DOHH2 (cell line): ENCODE data around the gene ANKS3.

ENCODE experiments used
- H3F3A ChIP-seq: fragments of 200-600 bp; sonication (generic), shearing (Covaris generic); 2 replicates; pipeline ENCODE4 v1.6.0; 2016; ENCODE audit warnings: antibody characterized with exemption, mild to moderate bottlenecking; ENCODE audit not compliant: control insufficient read depth, insufficient read depth
- H3K27ac ChIP-seq: fragments of 200-600 bp; sonication (generic); 2 replicates; pipeline ENCODE4 v1.5.1; 2014; ENCODE audit warnings: low read depth, mild to moderate bottlenecking, low read length, moderate library complexity
- H3K27me3 ChIP-seq: fragments of 200-600 bp; sonication (generic); 2 replicates; pipeline ENCODE4 v1.6.1; 2014; ENCODE audit warnings: mild to moderate bottlenecking, low read length, mixed read lengths; ENCODE audit not compliant: control insufficient read depth
- H3K36me3 ChIP-seq: fragments of 200-600 bp; sonication (generic); 2 replicates; pipeline ENCODE4 v1.6.1; 2014; ENCODE audit warnings: mild to moderate bottlenecking, low read length, moderate library complexity, mixed read lengths; ENCODE audit not compliant: control insufficient read depth
- H3K4me1 ChIP-seq: fragments of 200-600 bp; sonication (generic); 2 replicates; pipeline ENCODE4 v1.6.1; 2014; ENCODE audit warnings: mild to moderate bottlenecking, low read length, mixed read lengths; ENCODE audit not compliant: control insufficient read depth
- H3K4me2 ChIP-seq: fragments of 200-600 bp; sonication (generic); 2 replicates; pipeline ENCODE4 v1.6.0; 2014; ENCODE audit warnings: mild to moderate bottlenecking, low read length, moderate library complexity
- H3K4me3 ChIP-seq: fragments of 200-600 bp; sonication (generic); 2 replicates; pipeline ENCODE4 v1.5.1; 2014; ENCODE audit warnings: mild to moderate bottlenecking, low read length, mixed read lengths
- H3K79me2 ChIP-seq: fragments of 200-600 bp; sonication (generic); 2 replicates; pipeline ENCODE4 v1.6.1; 2014; ENCODE audit warnings: mild to moderate bottlenecking, low read length, mixed read lengths; ENCODE audit not compliant: control insufficient read depth
- H3K9me2 ChIP-seq: fragments of 200-600 bp; sonication (generic); replicated peaks from 2 replicates; pipeline ENCODE4 v1.6.1; 2014; ENCODE audit warnings: mild to moderate bottlenecking, low read length, mixed read lengths; ENCODE audit not compliant: control insufficient read depth
- H3K9me3 ChIP-seq: fragments of 200-600 bp; sonication (generic); 2 replicates; pipeline ENCODE4 v1.6.1; 2014; ENCODE audit warnings: antibody characterized with exemption, low read length, mixed read lengths; ENCODE audit not compliant: control insufficient read depth, insufficient read depth
- H4K20me1 ChIP-seq: fragments of 200-600 bp; sonication (generic); 2 replicates; pipeline ENCODE4 v1.6.0; 2014; ENCODE audit warnings: low read depth, mild to moderate bottlenecking, antibody characterized with exemption, low read length, moderate library complexity; ENCODE audit not compliant: control insufficient read depth, insufficient read depth
- CTCF ChIP-seq: fragments of 200-600 bp; sonication (generic); IDR thresholded peaks from one replicate; pipeline ENCODE4 v1.5.1; 2014; ENCODE audit warnings: antibody characterized with exemption, mild to moderate bottlenecking, low read depth, low read length; ENCODE audit not compliant: poor library complexity, severe bottlenecking
- EZH2phosphoT487 ChIP-seq: fragments of 200-600 bp; sonication (generic); IDR thresholded peaks from 2 replicates; pipeline ENCODE4 v1.6.1; 2017; ENCODE audit warnings: borderline replicate concordance, mild to moderate bottlenecking, antibody characterized with exemption, low read length, moderate library complexity, mixed read lengths

Gene ANKS3

GRCh38 chr16:4709481-4709880 is 24.6 kb downstream of the ANKS3 start:
- Histone ChIP-seq H3K27me3 (no peaks in the 10 kb centered on the region), H3K79me2 (no peaks in the 10 kb centered on the region), H3K4me2 (no peak overlapping the region), H3K9me2 (no peaks in the 10 kb centered on the region), H3K4me3 (no peak overlapping the region), H3K27ac (no peak overlapping the region), H4K20me1 (no peaks in the 10 kb centered on the region), H3K9me3 (no peaks in the 10 kb centered on the region), H3F3A (no peaks in the 10 kb centered on the region), H3K36me3 (peaks cover 8% of the 10 kb centered on the region), H3K4me1 (no peaks in the 10 kb centered on the region)
- TF ChIP-seq EZH2phosphoT487 (no peak), CTCF (no peak)

DNA sequence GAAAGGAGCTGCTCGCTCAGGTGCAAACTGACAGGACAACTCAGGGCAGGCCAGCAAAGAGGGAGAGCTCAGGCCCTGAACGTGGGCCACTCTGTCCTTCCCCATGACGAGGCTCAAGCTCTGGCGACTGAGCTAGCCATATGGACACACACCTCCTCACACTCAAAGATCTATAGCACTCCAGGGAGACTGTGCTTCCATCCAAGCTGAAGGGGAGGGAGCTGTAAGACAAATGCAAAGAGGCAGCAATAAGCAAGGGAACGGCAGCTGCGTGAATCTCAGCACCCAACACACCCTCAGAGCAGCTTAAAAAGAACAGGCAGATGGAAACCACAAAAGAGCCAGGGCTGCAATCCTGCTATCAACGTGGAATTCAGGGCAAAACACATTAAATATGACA is 27.2 kb downstream of the ANKS3 start:
- no peak overlapping the region for H3K27ac ChIP-seq
- H4K20me1 ChIP-seq = no peaks in the 10 kb centered on the region
- no peaks in the 10 kb centered on the region for H3K4me1 ChIP-seq
- no peak overlapping the region for H3K4me3 ChIP-seq
- no peaks in the 10 kb centered on the region for H3K27me3 ChIP-seq
- H3K9me2 ChIP-seq = no peaks in the 10 kb centered on the region
- H3K36me3 ChIP-seq = peaks cover 6% of the 10 kb centered on the region
- no peak overlapping the region for H3K4me2 ChIP-seq
- no peaks in the 10 kb centered on the region for H3K79me2 ChIP-seq
- H3K9me3 ChIP-seq = no peaks in the 10 kb centered on the region
- TF ChIP-seq CTCF (no peak), EZH2phosphoT487 (no peak)
- H3F3A ChIP-seq = no peaks in the 10 kb centered on the region

- Histone ChIP-seq H3K4me1 (no peaks in the 10 kb centered on the region), H3K9me3 (no peaks in the 10 kb centered on the region), H3K4me3 (no peak overlapping the region), H4K20me1 (no peaks in the 10 kb centered on the region), H3K27ac (no peak overlapping the region), H3K27me3 (no peaks in the 10 kb centered on the region), H3K36me3 (peaks cover 6% of the 10 kb centered on the region), H3F3A (no peaks in the 10 kb centered on the region), H3K4me2 (no peak overlapping the region), H3K9me2 (no peaks in the 10 kb centered on the region), H3K79me2 (no peaks in the 10 kb centered on the region)
- TF ChIP-seq EZH2phosphoT487 = no peak
- no peak for TF ChIP-seq CTCF
Observed at GRCh38 chr16:4704913-4705312, 29.2 kb downstream of the ANKS3 start.

- no peak overlapping the region for H3K27ac ChIP-seq
- H3K9me3 ChIP-seq = no peaks in the 10 kb centered on the region
- no peak overlapping the region for H3K4me2 ChIP-seq
- H3K4me1 ChIP-seq = no peaks in the 10 kb centered on the region
- H3K79me2 ChIP-seq = no peaks in the 10 kb centered on the region
- H4K20me1 ChIP-seq = no peaks in the 10 kb centered on the region
- no peaks in the 10 kb centered on the region for H3K27me3 ChIP-seq
- TF ChIP-seq EZH2phosphoT487 (no peak), CTCF (no peak)
- H3F3A ChIP-seq = no peaks in the 10 kb centered on the region
- no peak overlapping the region for H3K4me3 ChIP-seq
- H3K9me2 ChIP-seq = no peaks in the 10 kb centered on the region
- H3K36me3 ChIP-seq = peaks cover 4% of the 10 kb centered on the region
Observed at GRCh38 chr16:4704491-4704890, 29.6 kb downstream of the ANKS3 start.
